Astrocyte of the hippocampus (primary cell): Measurements from ENCODE around the gene COA1.
"Not testable (repeated sequence)": the region's sequence is repeated elsewhere in the genome, so short reads cannot be mapped to it uniquely, and the experiment has no call there.

Source experiments
- DNase-seq: peaks from one replicate; pipeline ENCODE4 v3.0.0; 2011; ENCODE audit warnings: low read depth, low spot score

COA1 gene

GRCh38 chr7:43691611-43692010 is 37.7 kb downstream of the COA1 start:
- no peak for DNase-seq

- DNase-seq = peak; percentile 53
Observed at GRCh38 chr7:43689115-43689514, 40.2 kb downstream of the COA1 start.

GRCh38 chr7:43687866-43688265 is 41.5 kb downstream of the COA1 start:
- DNase-seq = not testable (repeated sequence)

GRCh38 chr7:43686991-43687390 is 42.3 kb downstream of the COA1 start:
- DNase-seq = no peak

GRCh38 chr7:43680736-43681135 is 48.6 kb downstream of the COA1 start:
- DNase-seq = no peak

GRCh38 chr7:43679210-43680068 is 49.9 kb downstream of the COA1 start:
- no peak for DNase-seq

GRCh38 chr7:43678315-43678714 is 51.0 kb downstream of the COA1 start:
- no peak for DNase-seq

- DNase-seq = no peak
Observed at GRCh38 chr7:43677864-43678263, 51.5 kb downstream of the COA1 start.

- peak; percentile 84 for DNase-seq
Observed at GRCh38 chr7:43674559-43675436, 54.5 kb downstream of the COA1 start.

GRCh38 chr7:43673243-43673976 is 55.9 kb downstream of the COA1 start:
- peak; percentile 43 for DNase-seq

- no peak for DNase-seq
Observed at GRCh38 chr7:43671521-43671920, 57.8 kb downstream of the COA1 start.

GRCh38 chr7:43669286-43670081 is 59.8 kb downstream of the COA1 start:
- peak; percentile 56 for DNase-seq

GRCh38 chr7:43668035-43668434 is 61.3 kb downstream of the COA1 start:
- DNase-seq = no peak

- no peak for DNase-seq
Observed at GRCh38 chr7:43666938-43667337, 62.4 kb downstream of the COA1 start.

- DNase-seq = no peak
Observed at GRCh38 chr7:43664681-43665080, 64.6 kb downstream of the COA1 start.

- DNase-seq = no peak
Observed at GRCh38 chr7:43660141-43660540, 69.2 kb downstream of the COA1 start.

GRCh38 chr7:43659549-43659896 is 69.8 kb downstream of the COA1 start:
- DNase-seq = no peak

GRCh38 chr7:43658718-43659548 is 70.4 kb downstream of the COA1 start:
- peak; percentile 74 for DNase-seq

- DNase-seq = no peak
Observed at GRCh38 chr7:43656997-43657396, 72.3 kb downstream of the COA1 start.

GRCh38 chr7:43655584-43655983 is 73.7 kb downstream of the COA1 start:
- no peak for DNase-seq
